H1 (cell line): Measurements from ENCODE around the gene UBE4B. TPM values are rescaled to one million over a fixed set of nuclear protein-coding genes. Genes with fewer than 3 reads are reported as not detected.

Experiments used
- CTCF ChIA-PET: fragments of 300-600 bp; sonication (Branson Sonifier 250); formaldehyde crosslinking; loops from one replicate; lab custom pipeline; 2021; ENCODE audit not compliant: partially characterized antibody; lab: Charles Lee
- POLR2A ChIA-PET: fragments of 300-600 bp; sonication (Branson Sonifier 250); formaldehyde crosslinking; loops from one replicate; lab custom pipeline; 2021; ENCODE audit warnings: inconsistent platforms; ENCODE audit not compliant: partially characterized antibody; lab: Charles Lee
- DNase-seq, 2 experiments: peaks; one replicate each; pipeline versions ENCODE4 v3.0.0 to v3.0.0-alpha.2; 2010 to 2022; ENCODE audit warnings: low spot score in 2 of 2, low read depth in 1 of 2, mixed read lengths in 1 of 2
- FAIRE-seq: peaks from 2 replicates; lab custom pipeline; 2011; peaks lifted over from hg19 to GRCh38; lab: Jason Lieb, UNC
- H2AFZ ChIP-seq: 2 replicates; pipeline ENCODE4 v1.8.1; 2012; ENCODE audit warnings: low read length, inconsistent platforms
- H2AK5ac ChIP-seq: 2 replicates; pipeline ENCODE4 v1.6.1; 2013; ENCODE audit warnings: low read depth, low read length
- H2BK120ac ChIP-seq: replicated peaks from 2 replicates; pipeline ENCODE3; 2013; ENCODE audit warnings: low read depth, low read length, inconsistent platforms
- H2BK12ac ChIP-seq: 2 replicates; pipeline ENCODE4 v1.6.1; 2013; ENCODE audit warnings: low read depth, low read length
- H2BK15ac ChIP-seq: 2 replicates; pipeline ENCODE4 v1.6.1; 2013; ENCODE audit warnings: low read length
- H2BK20ac ChIP-seq: 2 replicates; pipeline ENCODE4 v1.6.1; 2013; ENCODE audit warnings: low read length
- H2BK5ac ChIP-seq: 2 replicates; pipeline ENCODE4 v1.6.1; 2013; ENCODE audit warnings: low read depth, low read length
- H3K14ac ChIP-seq: 2 replicates; pipeline ENCODE4 v1.6.1; 2013; ENCODE audit warnings: inconsistent platforms; ENCODE audit not compliant: insufficient read length
- H3K18ac ChIP-seq: 2 replicates; pipeline ENCODE4 v1.6.1; 2013; ENCODE audit warnings: low read length; ENCODE audit errors: extremely low read depth
- H3K23ac ChIP-seq: 2 replicates; pipeline ENCODE4 v1.6.1; 2013; ENCODE audit warnings: inconsistent platforms; ENCODE audit not compliant: insufficient read length
- H3K23me2 ChIP-seq: 2 replicates; pipeline ENCODE4 v1.6.1; 2013; ENCODE audit warnings: low read depth, low read length
- H3K27ac ChIP-seq: 2 replicates; pipeline ENCODE4 v1.6.1; 2011; ENCODE audit warnings: low read depth, low read length, inconsistent platforms
- H3K27me3 ChIP-seq, 4 experiments: replicated peaks in 1 of 4; 1 replicate in 1 of 4; 2 replicates in 3 of 4; pipeline versions ENCODE4 v1.6.1 to v1.8.1; 2011 to 2013; ENCODE audit warnings: low read length in 3 of 4, mild to moderate bottlenecking in 3 of 4, inconsistent platforms in 2 of 4, mixed read lengths in 2 of 4, moderate library complexity in 1 of 4; ENCODE audit not compliant: control insufficient read depth in 3 of 4, insufficient read depth in 3 of 4; ENCODE audit errors: extremely low read depth in 1 of 4
- H3K36me3 ChIP-seq, 4 experiments: 2 replicates each; pipeline versions ENCODE4 v1.6.1 to v1.8.1; 2011 to 2013; ENCODE audit warnings: mild to moderate bottlenecking in 4 of 4, low read length in 3 of 4, moderate library complexity in 2 of 4, control low read depth in 1 of 4, inconsistent platforms in 1 of 4; ENCODE audit not compliant: insufficient read depth in 4 of 4, control insufficient read depth in 2 of 4
- H3K4ac ChIP-seq: replicated peaks from 2 replicates; pipeline ENCODE3; 2013; ENCODE audit warnings: low read length, low read depth, mixed read lengths, inconsistent platforms; ENCODE audit not compliant: insufficient read length
- H3K4me1 ChIP-seq, 4 experiments: replicated peaks in 1 of 4; 1 replicate in 1 of 4; 2 replicates in 3 of 4; pipeline versions ENCODE4 v1.6.1 to v1.8.1; 2011 to 2013; ENCODE audit warnings: low read length in 3 of 4, inconsistent platforms in 2 of 4, mixed read lengths in 1 of 4; ENCODE audit not compliant: insufficient read depth in 4 of 4, control insufficient read depth in 3 of 4
- H3K4me2 ChIP-seq, 2 experiments: 2 replicates each; pipeline versions ENCODE4 v1.6.1 to v1.8.1; 2011 to 2013; ENCODE audit warnings: low read depth in 2 of 2, low read length in 2 of 2, control low read depth in 1 of 2, inconsistent platforms in 1 of 2, mild to moderate bottlenecking in 1 of 2; ENCODE audit not compliant: insufficient read depth in 1 of 2
- H3K4me3 ChIP-seq, 4 experiments: fragments of 200-600, 300-600 bp in 1 of 4; sonication (generic), shearing (Covaris generic), sonication (Bioruptor Twin) in 1 of 4; 2 replicates each; pipeline versions ENCODE4 v1.5.1 to v1.8.1; 2011 to 2016; ENCODE audit warnings: low read length in 4 of 4, low read depth in 3 of 4, control low read depth in 2 of 4, inconsistent platforms in 2 of 4, mild to moderate bottlenecking in 2 of 4, mixed read lengths in 1 of 4, moderate library complexity in 1 of 4; ENCODE audit not compliant: insufficient read depth in 2 of 4; ENCODE audit errors: extremely low read depth in 1 of 4
- H3K56ac ChIP-seq: replicated peaks from 2 replicates; pipeline ENCODE3; 2013; ENCODE audit warnings: low read depth, mild to moderate bottlenecking, mixed read lengths, low read length, inconsistent platforms; ENCODE audit not compliant: insufficient read length
- H3K79me1 ChIP-seq: 2 replicates; pipeline ENCODE4 v1.6.1; 2013; ENCODE audit warnings: low read depth, low read length, control low read depth
- H3K79me2 ChIP-seq, 2 experiments: 2 replicates each; pipeline versions ENCODE4 v1.6.1 to v1.8.1; 2012 to 2013; ENCODE audit warnings: low read length in 2 of 2, mild to moderate bottlenecking in 2 of 2, inconsistent platforms in 1 of 2; ENCODE audit not compliant: insufficient read depth in 2 of 2, control insufficient read depth in 1 of 2
- H3K9ac ChIP-seq, 4 experiments: replicated peaks in 1 of 4; 1 replicate in 1 of 4; 2 replicates in 3 of 4; pipeline versions ENCODE4 v1.6.1 to v1.8.1; 2011 to 2013; ENCODE audit warnings: low read depth in 3 of 4, low read length in 3 of 4, control low read depth in 2 of 4, mild to moderate bottlenecking in 2 of 4, moderate library complexity in 2 of 4, inconsistent platforms in 1 of 4; ENCODE audit errors: extremely low read depth in 1 of 4
- H3K9me3 ChIP-seq, 2 experiments: 2 replicates each; pipeline versions ENCODE4 v1.6.1 to v1.8.1; 2012 to 2013; ENCODE audit warnings: mild to moderate bottlenecking in 2 of 2, moderate library complexity in 2 of 2, control low read depth in 1 of 2, inconsistent platforms in 1 of 2, low read depth in 1 of 2, low read length in 1 of 2, mixed read lengths in 1 of 2; ENCODE audit not compliant: insufficient read depth in 2 of 2
- H4K20me1 ChIP-seq, 2 experiments: replicated peaks in 1 of 2; 2 replicates each; pipeline versions ENCODE3 to v1.8.1; 2011 to 2013; ENCODE audit warnings: inconsistent platforms in 2 of 2, low read length in 2 of 2, mild to moderate bottlenecking in 1 of 2; ENCODE audit not compliant: insufficient read depth in 2 of 2, control insufficient read depth in 1 of 2
- H4K5ac ChIP-seq: 2 replicates; pipeline ENCODE4 v1.6.1; 2013; ENCODE audit warnings: low read length, low read depth, mixed read lengths, inconsistent platforms; ENCODE audit not compliant: insufficient read length
- H4K8ac ChIP-seq: 2 replicates; pipeline ENCODE4 v1.8.0; 2013; ENCODE audit warnings: mild to moderate bottlenecking, moderate library complexity, low read length, inconsistent platforms; ENCODE audit not compliant: insufficient read depth; ENCODE audit errors: extremely low read depth
- H4K91ac ChIP-seq: replicated peaks from 2 replicates; pipeline ENCODE3; 2013; ENCODE audit warnings: low read length, mixed read lengths, inconsistent platforms; ENCODE audit not compliant: insufficient read length
- BRCA1 ChIP-seq: IDR thresholded peaks from 2 replicates; pipeline ENCODE4 v1.6.1; 2012; ENCODE audit warnings: low read depth, low read length, improper control_type of control experiment
- EP300 ChIP-seq, 2 experiments: IDR thresholded peaks; 1 replicate in 1 of 2; 2 replicates in 1 of 2; pipeline ENCODE4 v1.6.1; 2011 to 2012; ENCODE audit warnings: low read depth in 2 of 2, low read length in 2 of 2, mild to moderate bottlenecking in 2 of 2, borderline replicate concordance in 1 of 2, inconsistent platforms in 1 of 2, moderate library complexity in 1 of 2
- JUND ChIP-seq: IDR thresholded peaks from 2 replicates; pipeline ENCODE4 v1.6.1; 2011; ENCODE audit warnings: mild to moderate bottlenecking, improper control_type of control experiment, low read length
- NRF1 ChIP-seq: IDR thresholded peaks from 2 replicates; pipeline ENCODE4 v1.6.1; 2011; ENCODE audit warnings: mild to moderate bottlenecking, low read depth, low read length, improper control_type of control experiment
- RAD21 ChIP-seq, 2 experiments: IDR thresholded peaks in 1 of 2; conservative IDR thresholded peaks in 1 of 2; 2 replicates each; pipeline ENCODE4 v1.6.1; 2011; ENCODE audit warnings: low read depth in 2 of 2, low read length in 2 of 2, improper control_type of control experiment in 1 of 2, inconsistent platforms in 1 of 2, mild to moderate bottlenecking in 1 of 2, moderate library complexity in 1 of 2
- WGBS, 2 experiments: shearing (Covaris generic) in 1 of 2; methylation state at CpG; one replicate each; pipeline versions ENCODE4 v1.1.6 to v1.1.7; 2013 to 2015; ENCODE audit warnings: low lambda C conversion rate in 2 of 2, mixed read lengths in 2 of 2, inconsistent platforms in 1 of 2, low coverage in 1 of 2, missing lambda C conversion rate in 1 of 2; ENCODE audit not compliant: insufficient replicate concordance in 2 of 2, insufficient coverage in 1 of 2, insufficient read length in 1 of 2; ENCODE audit errors: extremely low coverage in 1 of 2, missing lambda C conversion rate in 1 of 2; 5-methylcytosine and 5-hydroxymethylcytosine counted together
- polyA plus RNA-seq, 7 experiments: library from polyadenylated mRNA; depleted of rRNA in 3 of 7; stranded (reverse) in 5 of 7; unstranded in 2 of 7; fragments of >200 nt in 5 of 7; fragments of 200-250 nt in 2 of 7; gene quantifications; 1 replicate in 5 of 7; 2 replicates in 1 of 7; 4 replicates in 1 of 7; pipeline versions ENCODE4 v1.2.1 to v1.2.3, GENCODE V29; 2011 to 2013; ENCODE audit warnings: missing spikeins in 2 of 7, mixed read lengths in 2 of 7
- total RNA-seq: library from RNA; stranded (reverse); fragmentation: NEBNext Ultra II Directional; extraction: Animal tissue kit (Norgen Biotek cat#: 25700); gene quantifications from 2 replicates; pipeline ENCODE4 v1.2.1, GENCODE V29; 2021

UBE4B gene
- total and polyA plus RNA-seq, 2 of the 8 experiments (the other 6 are each of a cell fraction or from before 2014, with no cell fraction given), result 24.5 to 90.1 TPM

GRCh38 chr1:10057796-10058195 is 25.0 kb downstream of the UBE4B start:
- Histone ChIP-seq H2BK15ac (no peak overlapping the region), H3K23me2 (no peaks in the 10 kb centered on the region), H3K56ac (no peak overlapping the region), H3K4me1 (peaks cover 0 to 6% (median under 1%) of the 10 kb centered on the region in 4 experiments; a peak in 2 of 7 replicates), H3K4me3 (no peak overlapping the region), H2BK5ac (0 out of 2 replicates have a peak overlapping the region, but pooled peaks have one; percentile 44), H4K8ac (no peak overlapping the region), H3K27ac (no peak overlapping the region), H3K9ac (no peak overlapping the region), H3K79me2 (peaks cover 0 to 68% of the 10 kb centered on the region in 2 experiments), H4K20me1 (peaks cover 5 to 13% of the 10 kb centered on the region in 2 experiments), H3K23ac (no peak overlapping the region), H3K14ac (no peak overlapping the region), H2AK5ac (no peak overlapping the region), H2BK120ac (no peak overlapping the region), H4K91ac (no peak overlapping the region), H3K79me1 (peaks cover 13% of the 10 kb centered on the region), H3K9me3 (no peaks in the 10 kb centered on the region), H4K5ac (no peak overlapping the region), H3K18ac (no peak overlapping the region), H3K4me2 (no peak overlapping the region), H3K4ac (no peak overlapping the region), H2BK12ac (no peak overlapping the region), H2AFZ (no peak overlapping the region), H2BK20ac (no peak overlapping the region), H3K36me3 (no peaks in the 10 kb centered on the region), H3K27me3 (no peaks in the 10 kb centered on the region)
- POLR2A ChIA-PET, result interaction anchor here (1.9 kb wide), 1 partner anchor 24 kb away, joined by 7 read pairs; no protein-coding TSS in a partner anchor
- no peak for FAIRE-seq
- TF ChIP-seq RAD21 (IDR thresholded peaks at IDR 0.05 in 1 of 2, conservative IDR thresholded peaks at IDR 0.05 in 1 of 2; ENCODE audit: low read depth in 2 of 2, low read length in 2 of 2), result no peak
- TF ChIP-seq BRCA1, result no peak
- TF ChIP-seq JUND, result no peak
- no peak for TF ChIP-seq EP300 (IDR thresholded peaks at IDR 0.05; ENCODE audit: borderline replicate concordance in 1 of 2, low read depth in 2 of 2, low read length in 2 of 2)
- no peak for TF ChIP-seq NRF1
- CTCF ChIA-PET, result interaction anchor here (0.6 to 2.6 kb wide), 3 partner anchors 11 to 27 kb away, joined by 3 to 11 read pairs (median 3); no protein-coding TSS in a partner anchor
- 91% methylated on average over 5 of the region's 5 CpGs; no CpG with 5 or more reads in 1 of the 2 experiments for WGBS, 2 experiments
- no peak for DNase-seq
